ENCODE measurements around the gene APC2. TPM values are rescaled to one million over a fixed set of nuclear protein-coding genes. Genes with fewer than 3 reads are reported as not detected.

APC2 gene
- total RNA-seq, 1 donor from 2014 or later = not detected

DNA sequence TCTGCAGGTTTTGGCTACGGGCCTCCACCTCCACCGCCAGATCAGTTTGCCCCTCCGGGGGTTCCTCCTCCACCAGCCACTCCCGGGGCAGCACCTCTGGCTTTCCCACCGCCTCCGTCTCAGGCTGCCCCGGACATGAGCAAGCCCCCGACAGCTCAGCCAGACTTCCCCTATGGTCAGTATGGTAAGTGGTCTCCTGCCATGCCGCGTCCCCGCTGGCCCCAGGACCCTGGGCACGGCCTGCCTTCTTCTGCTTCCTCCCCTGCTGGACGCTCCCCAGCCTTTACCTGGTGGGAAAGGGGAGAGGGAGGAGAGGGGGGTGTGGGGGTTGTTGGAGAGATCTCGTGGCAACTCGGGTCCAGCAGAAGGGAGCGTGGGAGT lies 17.4 kb upstream of the APC2 start:
- no peak overlapping the region for H3K4me3 ChIP-seq (ENCODE audit: low read depth, low read length)
- DNase-seq (ENCODE audit: low read depth) = no peak
- TF ChIP-seq, protein P1, sequence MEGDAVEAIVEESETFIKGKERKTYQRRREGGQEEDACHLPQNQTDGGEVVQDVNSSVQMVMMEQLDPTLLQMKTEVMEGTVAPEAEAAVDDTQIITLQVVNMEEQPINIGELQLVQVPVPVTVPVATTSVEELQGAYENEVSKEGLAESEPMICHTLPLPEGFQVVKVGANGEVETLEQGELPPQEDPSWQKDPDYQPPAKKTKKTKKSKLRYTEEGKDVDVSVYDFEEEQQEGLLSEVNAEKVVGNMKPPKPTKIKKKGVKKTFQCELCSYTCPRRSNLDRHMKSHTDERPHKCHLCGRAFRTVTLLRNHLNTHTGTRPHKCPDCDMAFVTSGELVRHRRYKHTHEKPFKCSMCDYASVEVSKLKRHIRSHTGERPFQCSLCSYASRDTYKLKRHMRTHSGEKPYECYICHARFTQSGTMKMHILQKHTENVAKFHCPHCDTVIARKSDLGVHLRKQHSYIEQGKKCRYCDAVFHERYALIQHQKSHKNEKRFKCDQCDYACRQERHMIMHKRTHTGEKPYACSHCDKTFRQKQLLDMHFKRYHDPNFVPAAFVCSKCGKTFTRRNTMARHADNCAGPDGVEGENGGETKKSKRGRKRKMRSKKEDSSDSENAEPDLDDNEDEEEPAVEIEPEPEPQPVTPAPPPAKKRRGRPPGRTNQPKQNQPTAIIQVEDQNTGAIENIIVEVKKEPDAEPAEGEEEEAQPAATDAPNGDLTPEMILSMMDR (conservative IDR thresholded peaks at IDR 0.05; ENCODE audit: low read depth, low read length) = no peak

DNA sequence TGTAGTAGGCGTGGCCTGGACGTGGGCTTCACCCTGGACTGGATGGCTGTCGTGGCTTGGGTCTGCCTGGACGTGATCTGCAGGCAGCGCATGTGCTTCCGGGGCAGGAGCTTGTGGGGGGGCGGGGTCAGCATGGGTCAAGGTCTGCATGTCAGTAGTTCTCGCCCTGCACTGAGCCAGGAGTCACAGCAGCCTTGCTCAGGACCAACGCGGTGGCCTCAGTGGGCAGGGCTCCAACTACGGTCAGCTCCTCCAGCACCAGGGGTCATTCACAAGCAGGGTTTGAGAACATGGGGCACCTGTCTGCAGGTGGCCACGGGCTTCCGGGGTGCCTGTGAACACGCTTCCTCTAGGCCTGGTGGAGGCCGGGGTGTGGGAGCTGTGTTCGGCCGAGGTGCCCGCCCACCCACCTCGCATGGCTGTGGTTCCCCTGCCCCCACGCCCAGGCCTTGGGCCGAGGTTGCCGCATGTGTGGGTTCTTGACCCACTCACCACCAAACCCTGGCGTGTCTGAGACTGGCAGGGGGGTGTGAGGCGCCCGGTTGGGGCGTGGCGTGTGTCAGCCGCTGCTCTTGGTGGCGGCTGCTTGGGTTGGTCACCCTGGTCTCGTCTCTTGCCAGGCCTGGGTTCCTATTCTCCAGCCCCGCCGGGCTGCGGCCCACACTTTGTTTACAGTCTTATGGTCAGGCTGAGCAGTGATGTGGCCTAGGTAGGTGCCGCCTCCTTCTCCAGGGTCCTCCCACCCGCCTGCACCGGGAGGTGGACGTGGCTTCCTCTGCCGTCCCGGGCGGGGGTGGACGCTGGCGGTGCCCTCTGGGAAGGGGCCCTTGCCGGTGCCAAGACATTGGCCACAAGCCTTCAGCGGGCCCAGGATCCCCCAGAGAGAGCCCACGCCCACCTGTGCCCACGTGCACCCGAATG lies 16.5 kb upstream of the APC2 start:
- TF ChIP-seq, protein P1 (conservative IDR thresholded peaks at IDR 0.05; ENCODE audit: low read depth, low read length) = no peak
- H3K4me3 ChIP-seq (ENCODE audit: low read depth, low read length) = no peak overlapping the region
- no peak for DNase-seq (ENCODE audit: low read depth)

DNA sequence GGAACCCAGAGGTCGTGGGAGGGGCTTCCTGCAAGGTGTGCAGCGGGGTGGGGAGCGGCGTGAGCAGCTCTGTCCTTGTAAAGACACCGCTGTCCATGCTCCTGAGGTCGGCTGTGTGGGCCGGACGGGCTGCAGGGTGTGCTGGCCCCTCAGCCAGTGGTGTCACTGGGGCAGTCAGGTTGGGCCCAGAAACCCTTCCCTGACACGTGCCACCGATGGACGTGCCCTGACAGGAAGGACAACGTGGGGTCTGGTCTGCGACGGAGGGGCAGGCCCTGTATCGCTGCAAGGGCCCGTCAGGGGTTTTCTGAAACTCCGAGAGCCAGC lies 15.9 kb upstream of the APC2 start:
- TF ChIP-seq, protein P1 (conservative IDR thresholded peaks at IDR 0.05; ENCODE audit: low read depth, low read length) = no peak
- no peak for DNase-seq (ENCODE audit: low read depth)
- H3K4me3 ChIP-seq (ENCODE audit: low read depth, low read length) = no peak overlapping the region

DNA sequence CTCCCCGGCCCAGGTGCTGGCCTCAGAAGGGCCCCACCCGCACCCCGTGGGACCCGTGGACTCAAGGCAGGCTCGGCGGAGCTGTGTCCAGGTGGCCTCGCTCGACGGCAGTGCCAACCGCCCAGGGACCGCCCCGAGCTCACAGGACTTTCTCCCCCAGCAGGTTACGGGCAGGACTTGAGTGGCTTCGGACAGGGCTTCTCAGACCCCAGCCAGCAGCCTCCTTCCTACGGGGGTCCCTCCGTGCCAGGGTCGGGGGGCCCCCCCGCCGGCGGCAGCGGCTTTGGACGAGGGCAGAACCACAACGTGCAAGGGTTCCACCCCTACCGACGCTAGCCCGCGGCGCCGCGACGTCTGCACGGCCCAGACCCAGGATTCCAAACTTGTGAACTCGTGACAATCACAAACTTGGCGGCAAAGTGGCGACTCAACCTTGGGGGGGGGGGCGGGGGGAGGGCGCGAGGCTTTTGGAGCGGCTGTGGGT lies 15.3 kb upstream of the APC2 start:
- no peak overlapping the region for H3K4me3 ChIP-seq (ENCODE audit: low read depth, low read length)
- TF ChIP-seq, protein P1 (conservative IDR thresholded peaks at IDR 0.05; ENCODE audit: low read depth, low read length) = no peak
- no peak for DNase-seq (ENCODE audit: low read depth)

DNA sequence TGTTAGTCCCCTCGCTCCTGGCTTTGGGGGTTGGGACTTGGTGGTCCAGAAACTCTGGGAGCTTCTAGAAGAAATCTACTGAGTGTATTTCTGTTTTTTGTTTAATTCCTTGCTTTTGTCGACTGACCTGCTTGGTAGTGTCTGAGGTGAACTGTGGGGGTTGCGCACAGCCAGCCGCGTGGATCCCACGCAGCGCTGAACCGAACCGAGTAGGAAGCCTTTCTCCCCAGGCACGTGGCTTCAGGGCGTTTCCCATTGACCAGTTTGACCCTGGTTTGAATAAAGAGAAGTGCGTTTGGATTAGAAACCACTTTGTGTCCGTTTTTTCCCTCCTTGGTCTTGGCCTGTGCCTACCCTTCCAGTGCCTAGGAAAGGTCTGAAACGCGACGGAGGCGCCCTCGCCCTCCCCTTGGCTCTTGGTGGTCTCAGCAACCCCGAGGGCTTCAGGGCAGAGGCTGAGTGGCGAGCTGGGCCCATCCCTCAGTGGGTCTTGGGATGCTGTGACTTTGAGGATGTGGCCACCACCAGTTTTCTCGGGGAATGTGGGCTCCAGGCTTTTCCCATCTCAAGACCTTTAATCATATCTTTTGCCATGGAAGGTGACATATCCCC lies 14.4 kb upstream of the APC2 start:
- DNase-seq (ENCODE audit: low read depth) = no peak
- H3K4me3 ChIP-seq (ENCODE audit: low read depth, low read length) = no peak overlapping the region
- TF ChIP-seq, protein P1 (conservative IDR thresholded peaks at IDR 0.05; ENCODE audit: low read depth, low read length) = no peak

DNA sequence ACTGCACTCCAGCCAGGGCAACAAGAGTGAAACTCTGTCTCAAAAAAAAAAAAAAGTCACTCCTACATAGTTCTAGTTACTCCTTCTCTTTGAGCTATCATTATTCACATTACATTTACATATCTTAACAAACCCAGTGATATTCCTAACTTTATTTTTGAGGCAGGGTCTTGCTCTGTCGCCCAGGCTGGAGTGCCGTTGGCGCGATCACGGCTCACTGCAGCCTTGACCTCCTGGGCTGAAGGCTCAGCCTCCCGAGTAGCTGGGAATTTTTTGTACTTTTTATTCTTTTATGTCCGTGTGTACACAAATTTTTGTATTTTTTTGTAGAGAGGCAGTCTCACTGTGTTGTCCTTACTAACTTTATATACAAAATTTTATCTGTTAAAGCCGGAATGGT lies 12.3 kb upstream of the APC2 start:
- DNase-seq (ENCODE audit: low read depth) = no peak
- H3K4me3 ChIP-seq (ENCODE audit: low read depth, low read length) = peak overlapping the region; percentile 78
- TF ChIP-seq, protein P1 (conservative IDR thresholded peaks at IDR 0.05; ENCODE audit: low read depth, low read length) = no peak
